Activated CD8-positive, alpha-beta memory T cell treated with anti-CD3 and anti-CD28 coated beads, Interleukin-2, amount 50 U/mL, for 1 hour (primary cell): ENCODE results near the gene MYT1.
"Not testable (repeated sequence)": the region's sequence is repeated elsewhere in the genome, so short reads cannot be mapped to it uniquely, and the experiment has no call there.

Source experiments
- DNase-seq: peaks from one replicate; pipeline ENCODE4 v3.0.0-alpha.2; 2020; ENCODE audit errors: extremely low read depth

Gene MYT1

GRCh38 chr20:64266988-64267387 lies 102.7 kb downstream of the MYT1 start:
- DNase-seq, result no peak

GRCh38 chr20:64268174-64268573 lies 103.9 kb downstream of the MYT1 start:
- no peak for DNase-seq

- no peak for DNase-seq
These were observed 105.6 kb downstream of the MYT1 start for GRCh38 chr20:64269604-64270411.

- no peak for DNase-seq
These were observed 107.4 kb downstream of the MYT1 start for GRCh38 chr20:64271636-64272035.

- DNase-seq, result no peak
These were observed 108.9 kb downstream of the MYT1 start for GRCh38 chr20:64273109-64273508.

- DNase-seq, result no peak
These were observed 112.6 kb downstream of the MYT1 start for GRCh38 chr20:64276817-64277216.

GRCh38 chr20:64277571-64278316 lies 113.5 kb downstream of the MYT1 start:
- DNase-seq, result no peak

GRCh38 chr20:64278317-64278681 lies 114.0 kb downstream of the MYT1 start:
- DNase-seq, result no peak

GRCh38 chr20:64279826-64280459 lies 115.7 kb downstream of the MYT1 start:
- DNase-seq, result no peak

GRCh38 chr20:64280460-64280843 lies 116.2 kb downstream of the MYT1 start:
- no peak for DNase-seq

GRCh38 chr20:64283646-64284045 lies 119.4 kb downstream of the MYT1 start:
- no peak for DNase-seq

- DNase-seq, result peak; percentile 14
These were observed 121.6 kb downstream of the MYT1 start for GRCh38 chr20:64285579-64286446.

GRCh38 chr20:64286447-64287263 lies 122.4 kb downstream of the MYT1 start:
- DNase-seq, result not testable (repeated sequence)

GRCh38 chr20:64287264-64287590 lies 123.0 kb downstream of the MYT1 start:
- DNase-seq, result not testable (repeated sequence)
